Measurements from ENCODE around the gene ARHGEF7. TPM values are rescaled to one million over a fixed set of nuclear protein-coding genes. Genes with fewer than 3 reads are reported as not detected.

Gene ARHGEF7
- total RNA-seq, 1 experiment from 2014 or later, result 47.3 TPM

- TF ChIP-seq E2F5 (CRISPR knock-in tag; IDR thresholded peaks at IDR 0.05) (no peak), FOXK1 (CRISPR knock-in tag; IDR thresholded peaks at IDR 0.05) (no peak)
These were observed 27.4 kb downstream of the ARHGEF7 start (continued) for GRCh38 chr13:111142472-111142871.

GRCh38 chr13:111143865-111144540 is 28.9 kb downstream of the ARHGEF7 start:
- ChIA-PET CTCF (no interaction called here), POLR2A (no interaction called here)
- Mint-ChIP-seq H3K36me3 (no peaks in the 10 kb centered on the region), H3K4me1 (no peaks in the 10 kb centered on the region), H3K4me3 (no peak overlapping the region), H3K27me3 (ENCODE audit: low read depth) (peaks cover 1% of the 10 kb centered on the region; the same call in 1 of the 2 replicates), H3K27ac (no peak overlapping the region), H3K9me3 (no peaks in the 10 kb centered on the region)
- TF ChIP-seq JAZF1 (CRISPR knock-in tag; IDR thresholded peaks at IDR 0.05) (no peak), ZNF317 (CRISPR knock-in tag; IDR thresholded peaks at IDR 0.05; ENCODE audit: borderline replicate concordance, low read depth) (no peak), RELA (CRISPR knock-in tag; IDR thresholded peaks at IDR 0.05; ENCODE audit: borderline replicate concordance) (no peak), MAX (CRISPR knock-in tag; IDR thresholded peaks at IDR 0.05) (no peak), ZNF121 (CRISPR knock-in tag; IDR thresholded peaks at IDR 0.05) (no peak), JUN (CRISPR knock-in tag; IDR thresholded peaks at IDR 0.05) (no peak), GRHL2 (CRISPR knock-in tag; IDR thresholded peaks at IDR 0.05; ENCODE audit: insufficient replicate concordance, severe bottlenecking) (no peak), HMGXB4 (CRISPR knock-in tag; IDR thresholded peaks at IDR 0.05) (no peak), CDX4 (CRISPR knock-in tag; IDR thresholded peaks at IDR 0.05; ENCODE audit: borderline replicate concordance) (no peak), CTCF (IDR thresholded peaks at IDR 0.05) (no peak), SP1 (CRISPR knock-in tag; conservative IDR thresholded peaks at IDR 0.05) (no peak), NR3C1 (CRISPR knock-in tag; conservative IDR thresholded peaks at IDR 0.05; ENCODE audit: low read depth) (no peak), AFF4 (CRISPR knock-in tag; IDR thresholded peaks at IDR 0.05; ENCODE audit: borderline replicate concordance) (no peak)
- TF ChIP-seq, protein P1, sequence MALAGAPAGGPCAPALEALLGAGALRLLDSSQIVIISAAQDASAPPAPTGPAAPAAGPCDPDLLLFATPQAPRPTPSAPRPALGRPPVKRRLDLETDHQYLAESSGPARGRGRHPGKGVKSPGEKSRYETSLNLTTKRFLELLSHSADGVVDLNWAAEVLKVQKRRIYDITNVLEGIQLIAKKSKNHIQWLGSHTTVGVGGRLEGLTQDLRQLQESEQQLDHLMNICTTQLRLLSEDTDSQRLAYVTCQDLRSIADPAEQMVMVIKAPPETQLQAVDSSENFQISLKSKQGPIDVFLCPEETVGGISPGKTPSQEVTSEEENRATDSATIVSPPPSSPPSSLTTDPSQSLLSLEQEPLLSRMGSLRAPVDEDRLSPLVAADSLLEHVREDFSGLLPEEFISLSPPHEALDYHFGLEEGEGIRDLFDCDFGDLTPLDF (CRISPR knock-in tag; IDR thresholded peaks at IDR 0.05), result no peak
- TF ChIP-seq, protein P2, sequence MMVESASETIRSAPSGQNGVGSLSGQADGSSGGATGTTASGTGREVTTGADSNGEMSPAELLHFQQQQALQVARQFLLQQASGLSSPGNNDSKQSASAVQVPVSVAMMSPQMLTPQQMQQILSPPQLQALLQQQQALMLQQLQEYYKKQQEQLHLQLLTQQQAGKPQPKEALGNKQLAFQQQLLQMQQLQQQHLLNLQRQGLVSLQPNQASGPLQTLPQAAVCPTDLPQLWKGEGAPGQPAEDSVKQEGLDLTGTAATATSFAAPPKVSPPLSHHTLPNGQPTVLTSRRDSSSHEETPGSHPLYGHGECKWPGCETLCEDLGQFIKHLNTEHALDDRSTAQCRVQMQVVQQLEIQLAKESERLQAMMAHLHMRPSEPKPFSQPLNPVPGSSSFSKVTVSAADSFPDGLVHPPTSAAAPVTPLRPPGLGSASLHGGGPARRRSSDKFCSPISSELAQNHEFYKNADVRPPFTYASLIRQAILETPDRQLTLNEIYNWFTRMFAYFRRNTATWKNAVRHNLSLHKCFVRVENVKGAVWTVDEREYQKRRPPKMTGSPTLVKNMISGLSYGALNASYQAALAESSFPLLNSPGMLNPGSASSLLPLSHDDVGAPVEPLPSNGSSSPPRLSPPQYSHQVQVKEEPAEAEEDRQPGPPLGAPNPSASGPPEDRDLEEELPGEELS (CRISPR knock-in tag; IDR thresholded peaks at IDR 0.05), result no peak
- no peak for ATAC-seq
- no peak for DNase-seq (ENCODE audit: low spot score)
